Activated T-cell treated with anti-CD3 and anti-CD28 coated beads for 48 hours (primary cell): ENCODE results near the gene ZMAT5.
A peak's percentile ranks its signal among the peaks of the same experiment; 100 is the strongest.

Source experiments
- DNase-seq: peaks from one replicate; pipeline ENCODE4 v3.0.0-alpha.2; 2020; ENCODE audit warnings: low read depth

The ZMAT5 gene

GRCh38 chr22:29706486-29706885 is 60.3 kb downstream of the ZMAT5 start:
- no peak for DNase-seq

- no peak for DNase-seq
These were observed 61.2 kb downstream of the ZMAT5 start for GRCh38 chr22:29705651-29706050.

GRCh38 chr22:29704528-29705285 is 62.1 kb downstream of the ZMAT5 start:
- no peak for DNase-seq

GRCh38 chr22:29703569-29704195 is 63.1 kb downstream of the ZMAT5 start:
- no peak for DNase-seq

- DNase-seq: no peak
These were observed 63.8 kb downstream of the ZMAT5 start for GRCh38 chr22:29702931-29703501.

- no peak for DNase-seq
These were observed 64.5 kb downstream of the ZMAT5 start for GRCh38 chr22:29702000-29702930.

GRCh38 chr22:29701155-29701999 is 65.4 kb downstream of the ZMAT5 start:
- no peak for DNase-seq

GRCh38 chr22:29700900-29701154 is 66.0 kb downstream of the ZMAT5 start:
- no peak for DNase-seq

- DNase-seq: no peak
These were observed 66.5 kb downstream of the ZMAT5 start for GRCh38 chr22:29700206-29700899.

- no peak for DNase-seq
These were observed 68.8 kb downstream of the ZMAT5 start for GRCh38 chr22:29697853-29698598.

- DNase-seq: no peak
These were observed 71.5 kb downstream of the ZMAT5 start for GRCh38 chr22:29695129-29695926.

GRCh38 chr22:29693671-29694070 is 73.1 kb downstream of the ZMAT5 start:
- no peak for DNase-seq

GRCh38 chr22:29693161-29693560 is 73.6 kb downstream of the ZMAT5 start:
- DNase-seq: no peak

GRCh38 chr22:29692327-29692640 is 74.5 kb downstream of the ZMAT5 start:
- no peak for DNase-seq

GRCh38 chr22:29691636-29692326 is 75.0 kb downstream of the ZMAT5 start:
- DNase-seq: no peak

- no peak for DNase-seq
These were observed 76.3 kb downstream of the ZMAT5 start for GRCh38 chr22:29690476-29690875.

- DNase-seq: peak; percentile 17
These were observed 77.0 kb downstream of the ZMAT5 start for GRCh38 chr22:29689880-29690213.

GRCh38 chr22:29689206-29689879 is 77.5 kb downstream of the ZMAT5 start:
- DNase-seq: no peak

GRCh38 chr22:29684244-29684643 is 82.6 kb downstream of the ZMAT5 start:
- DNase-seq: no peak
